HEK293 (cell line): ENCODE data around the gene CEACAM6.

Source experiments
- CTCF ChIA-PET: fragments of 350-600 bp; formaldehyde crosslinking; extraction: SDS; loops from one replicate; lab custom pipeline; 2021; ENCODE audit warnings: antibody characterized with exemption; lab: Yijun Ruan, JAX
- POLR2A ChIA-PET: fragments of 300-600 bp; formaldehyde crosslinking; extraction: SDS; loops from one replicate; lab custom pipeline; 2020; ENCODE audit warnings: antibody characterized with exemption, inconsistent platforms; lab: Yijun Ruan, JAX
- H3K27ac ChIP-seq: fragments of 200-500 bp; sonication (Bioruptor generic); 2 replicates; pipeline ENCODE4 v1.5.1; 2014; ENCODE audit warnings: low read depth, low read length, control low read depth, inconsistent platforms; ENCODE audit errors: extremely low read depth
- H3K36me3 ChIP-seq, 2 experiments: fragments of 200-500 bp in 1 of 2; sonication (Bioruptor generic) in 1 of 2; 1 replicate in 1 of 2; 2 replicates in 1 of 2; pipeline ENCODE4 v1.5.1; 2014 to 2017; ENCODE audit warnings: inconsistent platforms in 2 of 2, low read length in 2 of 2; ENCODE audit not compliant: control insufficient read depth in 2 of 2, insufficient read depth in 1 of 2
- H3K4me1 ChIP-seq: fragments of 200-500 bp; sonication (Bioruptor generic); 2 replicates; pipeline ENCODE4 v1.5.1; 2014; ENCODE audit warnings: mild to moderate bottlenecking, low read length, inconsistent platforms; ENCODE audit not compliant: control insufficient read depth, insufficient read depth
- H3K4me3 ChIP-seq: 2 replicates; pipeline ENCODE4 v1.5.1; 2011; ENCODE audit warnings: low read depth, mild to moderate bottlenecking, control low read depth, low read length, moderate library complexity
- H3K9me3 ChIP-seq: fragments of 200-500 bp; sonication (Bioruptor generic); 2 replicates; pipeline ENCODE4 v1.5.1; 2014; ENCODE audit warnings: low read depth, low read length, inconsistent platforms; ENCODE audit not compliant: control insufficient read depth, insufficient read depth
- WT1 ChIP-seq: fragments of 450-650 bp; formaldehyde crosslinking; IDR thresholded peaks from 2 replicates; pipeline ENCODE4 v1.5.1; 2016; ENCODE audit warnings: missing biosample characterization, missing genetic modification characterization
- ZBTB7A ChIP-seq: fragments of 450-650 bp; formaldehyde crosslinking; IDR thresholded peaks from 2 replicates; pipeline ENCODE4 v1.5.1; 2016; ENCODE audit warnings: low read depth, missing biosample characterization, missing genetic modification characterization
- ZBTB8A ChIP-seq: fragments of 450-650 bp; formaldehyde crosslinking; IDR thresholded peaks from 2 replicates; pipeline ENCODE4 v1.5.1; 2016; ENCODE audit warnings: missing biosample characterization, missing genetic modification characterization
- ZNF350 ChIP-seq: fragments of 450-650 bp; formaldehyde crosslinking; IDR thresholded peaks from 2 replicates; pipeline ENCODE4 v1.5.0; 2017; ENCODE audit warnings: missing biosample characterization, mild to moderate bottlenecking, missing genetic modification characterization
- ZNF560 ChIP-seq: fragments of 450-650 bp; formaldehyde crosslinking; IDR thresholded peaks from 2 replicates; pipeline ENCODE4 v1.5.1; 2017; ENCODE audit warnings: missing biosample characterization, missing genetic modification characterization, borderline replicate concordance
- TF ChIP-seq, protein P1 (sequence below): fragments of 450-650 bp; IDR thresholded peaks from 2 replicates; pipeline ENCODE4 v1.5.1; 2018; ENCODE audit warnings: missing biosample characterization, mild to moderate bottlenecking, missing genetic modification characterization
- TF ChIP-seq, protein P2 (sequence below): fragments of 450-650 bp; formaldehyde crosslinking; IDR thresholded peaks from 2 replicates; pipeline ENCODE4 v1.5.1; 2017; ENCODE audit warnings: missing biosample characterization, missing genetic modification characterization
- TF ChIP-seq, protein P3 (sequence below): fragments of 450-650 bp; formaldehyde crosslinking; IDR thresholded peaks from 2 replicates; pipeline ENCODE4 v1.5.1; 2016; ENCODE audit warnings: missing biosample characterization, missing genetic modification characterization, borderline replicate concordance
- TF ChIP-seq, protein P4 (sequence below): fragments of 450-650 bp; formaldehyde crosslinking; IDR thresholded peaks from 2 replicates; pipeline ENCODE4 v1.5.1; 2016; ENCODE audit warnings: missing biosample characterization, missing genetic modification characterization
- TF ChIP-seq, protein P5 (sequence below): sonication (generic); formaldehyde crosslinking; IDR thresholded peaks from 2 replicates; pipeline ENCODE4 v1.8.1; 2022; ENCODE audit warnings: mild to moderate bottlenecking, moderate library complexity, missing genetic modification reagents

The CEACAM6 gene

DNA sequence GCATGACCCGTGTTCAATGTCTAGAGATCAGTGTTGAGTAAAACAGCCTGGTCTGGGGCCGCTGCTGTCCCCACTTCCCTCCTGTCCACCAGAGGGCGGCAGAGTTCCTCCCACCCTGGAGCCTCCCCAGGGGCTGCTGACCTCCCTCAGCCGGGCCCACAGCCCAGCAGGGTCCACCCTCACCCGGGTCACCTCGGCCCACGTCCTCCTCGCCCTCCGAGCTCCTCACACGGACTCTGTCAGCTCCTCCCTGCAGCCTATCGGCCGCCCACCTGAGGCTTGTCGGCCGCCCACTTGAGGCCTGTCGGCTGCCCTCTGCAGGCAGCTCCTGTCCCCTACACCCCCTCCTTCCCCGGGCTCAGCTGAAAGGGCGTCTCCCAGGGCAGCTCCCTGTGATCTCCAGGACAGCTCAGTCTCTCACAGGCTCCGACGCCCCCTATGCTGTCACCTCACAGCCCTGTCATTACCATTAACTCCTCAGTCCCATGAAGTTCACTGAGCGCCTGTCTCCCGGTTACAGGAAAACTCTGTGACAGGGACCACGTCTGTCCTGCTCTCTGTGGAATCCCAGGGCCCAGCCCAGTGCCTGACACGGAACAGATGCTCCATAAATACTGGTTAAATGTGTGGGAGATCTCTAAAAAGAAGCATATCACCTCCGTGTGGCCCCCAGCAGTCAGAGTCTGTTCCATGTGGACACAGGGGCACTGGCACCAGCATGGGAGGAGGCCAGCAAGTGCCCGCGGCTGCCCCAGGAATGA is 48.4 kb upstream of the CEACAM6 start (continued):
- TF ChIP-seq, protein P1, sequence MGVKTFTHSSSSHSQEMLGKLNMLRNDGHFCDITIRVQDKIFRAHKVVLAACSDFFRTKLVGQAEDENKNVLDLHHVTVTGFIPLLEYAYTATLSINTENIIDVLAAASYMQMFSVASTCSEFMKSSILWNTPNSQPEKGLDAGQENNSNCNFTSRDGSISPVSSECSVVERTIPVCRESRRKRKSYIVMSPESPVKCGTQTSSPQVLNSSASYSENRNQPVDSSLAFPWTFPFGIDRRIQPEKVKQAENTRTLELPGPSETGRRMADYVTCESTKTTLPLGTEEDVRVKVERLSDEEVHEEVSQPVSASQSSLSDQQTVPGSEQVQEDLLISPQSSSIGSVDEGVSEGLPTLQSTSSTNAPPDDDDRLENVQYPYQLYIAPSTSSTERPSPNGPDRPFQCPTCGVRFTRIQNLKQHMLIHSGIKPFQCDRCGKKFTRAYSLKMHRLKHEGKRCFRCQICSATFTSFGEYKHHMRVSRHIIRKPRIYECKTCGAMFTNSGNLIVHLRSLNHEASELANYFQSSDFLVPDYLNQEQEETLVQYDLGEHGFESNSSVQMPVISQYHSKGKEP = no peak
- TF ChIP-seq, protein P2, sequence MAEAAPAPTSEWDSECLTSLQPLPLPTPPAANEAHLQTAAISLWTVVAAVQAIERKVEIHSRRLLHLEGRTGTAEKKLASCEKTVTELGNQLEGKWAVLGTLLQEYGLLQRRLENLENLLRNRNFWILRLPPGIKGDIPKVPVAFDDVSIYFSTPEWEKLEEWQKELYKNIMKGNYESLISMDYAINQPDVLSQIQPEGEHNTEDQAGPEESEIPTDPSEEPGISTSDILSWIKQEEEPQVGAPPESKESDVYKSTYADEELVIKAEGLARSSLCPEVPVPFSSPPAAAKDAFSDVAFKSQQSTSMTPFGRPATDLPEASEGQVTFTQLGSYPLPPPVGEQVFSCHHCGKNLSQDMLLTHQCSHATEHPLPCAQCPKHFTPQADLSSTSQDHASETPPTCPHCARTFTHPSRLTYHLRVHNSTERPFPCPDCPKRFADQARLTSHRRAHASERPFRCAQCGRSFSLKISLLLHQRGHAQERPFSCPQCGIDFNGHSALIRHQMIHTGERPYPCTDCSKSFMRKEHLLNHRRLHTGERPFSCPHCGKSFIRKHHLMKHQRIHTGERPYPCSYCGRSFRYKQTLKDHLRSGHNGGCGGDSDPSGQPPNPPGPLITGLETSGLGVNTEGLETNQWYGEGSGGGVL (tag by site-specific recombination) = no peak

DNA sequence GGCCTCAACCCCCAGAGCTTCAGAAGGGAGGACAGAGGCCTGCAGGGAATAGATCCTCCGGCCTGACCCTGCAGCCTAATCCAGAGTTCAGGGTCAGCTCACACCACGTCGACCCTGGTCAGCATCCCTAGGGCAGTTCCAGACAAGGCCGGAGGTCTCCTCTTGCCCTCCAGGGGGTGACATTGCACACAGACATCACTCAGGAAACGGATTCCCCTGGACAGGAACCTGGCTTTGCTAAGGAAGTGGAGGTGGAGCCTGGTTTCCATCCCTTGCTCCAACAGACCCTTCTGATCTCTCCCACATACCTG is 47.9 kb upstream of the CEACAM6 start:
- H3K36me3 ChIP-seq = no peaks in the 10 kb centered on the region
- CTCF ChIA-PET = interaction anchor here (0.5 to 5.3 kb wide), 83 partner anchors 10 to 1549 kb away, joined by 3 to 121 read pairs (median 6); partner anchors contain the start of genes CEACAM3, CEACAM6, CEACAM7 and DMAC2
- H3K4me1 ChIP-seq = no peaks in the 10 kb centered on the region
- POLR2A ChIA-PET = no interaction called here
- H3K27ac ChIP-seq = no peak overlapping the region
- TF ChIP-seq ZBTB7A (tag by site-specific recombination) (no peak), WT1 (tag by site-specific recombination) (no peak), ZBTB8A (no peak), ZNF560 (tag by site-specific recombination) (no peak), ZNF350 (tag by site-specific recombination) (no peak)
- TF ChIP-seq, protein P3, sequence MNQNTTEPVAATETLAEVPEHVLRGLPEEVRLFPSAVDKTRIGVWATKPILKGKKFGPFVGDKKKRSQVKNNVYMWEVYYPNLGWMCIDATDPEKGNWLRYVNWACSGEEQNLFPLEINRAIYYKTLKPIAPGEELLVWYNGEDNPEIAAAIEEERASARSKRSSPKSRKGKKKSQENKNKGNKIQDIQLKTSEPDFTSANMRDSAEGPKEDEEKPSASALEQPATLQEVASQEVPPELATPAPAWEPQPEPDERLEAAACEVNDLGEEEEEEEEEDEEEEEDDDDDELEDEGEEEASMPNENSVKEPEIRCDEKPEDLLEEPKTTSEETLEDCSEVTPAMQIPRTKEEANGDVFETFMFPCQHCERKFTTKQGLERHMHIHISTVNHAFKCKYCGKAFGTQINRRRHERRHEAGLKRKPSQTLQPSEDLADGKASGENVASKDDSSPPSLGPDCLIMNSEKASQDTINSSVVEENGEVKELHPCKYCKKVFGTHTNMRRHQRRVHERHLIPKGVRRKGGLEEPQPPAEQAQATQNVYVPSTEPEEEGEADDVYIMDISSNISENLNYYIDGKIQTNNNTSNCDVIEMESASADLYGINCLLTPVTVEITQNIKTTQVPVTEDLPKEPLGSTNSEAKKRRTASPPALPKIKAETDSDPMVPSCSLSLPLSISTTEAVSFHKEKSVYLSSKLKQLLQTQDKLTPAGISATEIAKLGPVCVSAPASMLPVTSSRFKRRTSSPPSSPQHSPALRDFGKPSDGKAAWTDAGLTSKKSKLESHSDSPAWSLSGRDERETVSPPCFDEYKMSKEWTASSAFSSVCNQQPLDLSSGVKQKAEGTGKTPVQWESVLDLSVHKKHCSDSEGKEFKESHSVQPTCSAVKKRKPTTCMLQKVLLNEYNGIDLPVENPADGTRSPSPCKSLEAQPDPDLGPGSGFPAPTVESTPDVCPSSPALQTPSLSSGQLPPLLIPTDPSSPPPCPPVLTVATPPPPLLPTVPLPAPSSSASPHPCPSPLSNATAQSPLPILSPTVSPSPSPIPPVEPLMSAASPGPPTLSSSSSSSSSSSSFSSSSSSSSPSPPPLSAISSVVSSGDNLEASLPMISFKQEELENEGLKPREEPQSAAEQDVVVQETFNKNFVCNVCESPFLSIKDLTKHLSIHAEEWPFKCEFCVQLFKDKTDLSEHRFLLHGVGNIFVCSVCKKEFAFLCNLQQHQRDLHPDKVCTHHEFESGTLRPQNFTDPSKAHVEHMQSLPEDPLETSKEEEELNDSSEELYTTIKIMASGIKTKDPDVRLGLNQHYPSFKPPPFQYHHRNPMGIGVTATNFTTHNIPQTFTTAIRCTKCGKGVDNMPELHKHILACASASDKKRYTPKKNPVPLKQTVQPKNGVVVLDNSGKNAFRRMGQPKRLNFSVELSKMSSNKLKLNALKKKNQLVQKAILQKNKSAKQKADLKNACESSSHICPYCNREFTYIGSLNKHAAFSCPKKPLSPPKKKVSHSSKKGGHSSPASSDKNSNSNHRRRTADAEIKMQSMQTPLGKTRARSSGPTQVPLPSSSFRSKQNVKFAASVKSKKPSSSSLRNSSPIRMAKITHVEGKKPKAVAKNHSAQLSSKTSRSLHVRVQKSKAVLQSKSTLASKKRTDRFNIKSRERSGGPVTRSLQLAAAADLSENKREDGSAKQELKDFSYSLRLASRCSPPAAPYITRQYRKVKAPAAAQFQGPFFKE = no peak
- TF ChIP-seq, protein P4, sequence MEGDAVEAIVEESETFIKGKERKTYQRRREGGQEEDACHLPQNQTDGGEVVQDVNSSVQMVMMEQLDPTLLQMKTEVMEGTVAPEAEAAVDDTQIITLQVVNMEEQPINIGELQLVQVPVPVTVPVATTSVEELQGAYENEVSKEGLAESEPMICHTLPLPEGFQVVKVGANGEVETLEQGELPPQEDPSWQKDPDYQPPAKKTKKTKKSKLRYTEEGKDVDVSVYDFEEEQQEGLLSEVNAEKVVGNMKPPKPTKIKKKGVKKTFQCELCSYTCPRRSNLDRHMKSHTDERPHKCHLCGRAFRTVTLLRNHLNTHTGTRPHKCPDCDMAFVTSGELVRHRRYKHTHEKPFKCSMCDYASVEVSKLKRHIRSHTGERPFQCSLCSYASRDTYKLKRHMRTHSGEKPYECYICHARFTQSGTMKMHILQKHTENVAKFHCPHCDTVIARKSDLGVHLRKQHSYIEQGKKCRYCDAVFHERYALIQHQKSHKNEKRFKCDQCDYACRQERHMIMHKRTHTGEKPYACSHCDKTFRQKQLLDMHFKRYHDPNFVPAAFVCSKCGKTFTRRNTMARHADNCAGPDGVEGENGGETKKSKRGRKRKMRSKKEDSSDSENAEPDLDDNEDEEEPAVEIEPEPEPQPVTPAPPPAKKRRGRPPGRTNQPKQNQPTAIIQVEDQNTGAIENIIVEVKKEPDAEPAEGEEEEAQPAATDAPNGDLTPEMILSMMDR = no peak
- TF ChIP-seq, protein P5, sequence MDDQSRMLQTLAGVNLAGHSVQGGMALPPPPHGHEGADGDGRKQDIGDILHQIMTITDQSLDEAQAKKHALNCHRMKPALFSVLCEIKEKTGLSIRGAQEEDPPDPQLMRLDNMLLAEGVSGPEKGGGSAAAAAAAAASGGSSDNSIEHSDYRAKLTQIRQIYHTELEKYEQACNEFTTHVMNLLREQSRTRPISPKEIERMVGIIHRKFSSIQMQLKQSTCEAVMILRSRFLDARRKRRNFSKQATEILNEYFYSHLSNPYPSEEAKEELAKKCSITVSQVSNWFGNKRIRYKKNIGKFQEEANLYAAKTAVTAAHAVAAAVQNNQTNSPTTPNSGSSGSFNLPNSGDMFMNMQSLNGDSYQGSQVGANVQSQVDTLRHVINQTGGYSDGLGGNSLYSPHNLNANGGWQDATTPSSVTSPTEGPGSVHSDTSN (CRISPR knock-in tag) = no peak
- no peaks in the 10 kb centered on the region for H3K9me3 ChIP-seq
- no peak overlapping the region for H3K4me3 ChIP-seq
